Bone marrow (tissue), 2 donors: Measurements from ENCODE around the gene B4GALT4.
"Not testable (repeated sequence)": the region's sequence is repeated elsewhere in the genome, so short reads cannot be mapped to it uniquely, and the experiment has no call there.

Experiments used
- DNase-seq, 2 donors: peaks; one replicate each; lab custom pipeline; 2025; lab: John Stamatoyannopoulos, UW

B4GALT4 gene

DNA sequence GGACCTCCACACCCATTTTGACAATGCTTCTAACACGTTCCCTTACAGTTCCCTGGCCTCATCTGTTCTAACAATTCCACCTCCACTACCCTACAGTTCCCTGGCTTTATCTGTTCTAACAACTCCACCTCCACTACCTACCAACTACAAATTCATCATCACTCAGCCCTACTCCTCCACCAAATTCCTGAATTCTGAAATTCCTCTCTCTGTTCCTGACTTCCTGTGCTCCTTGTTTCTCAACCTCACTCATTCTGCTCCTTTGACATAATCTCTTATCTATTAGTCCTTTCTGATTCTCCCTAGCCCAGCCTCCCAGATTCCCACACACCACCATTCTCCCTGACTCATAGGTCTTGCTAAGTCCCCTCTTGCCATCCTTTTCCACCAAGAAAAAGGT lies 44.8 kb downstream of the B4GALT4 start:
- DNase-seq = no peak

DNA sequence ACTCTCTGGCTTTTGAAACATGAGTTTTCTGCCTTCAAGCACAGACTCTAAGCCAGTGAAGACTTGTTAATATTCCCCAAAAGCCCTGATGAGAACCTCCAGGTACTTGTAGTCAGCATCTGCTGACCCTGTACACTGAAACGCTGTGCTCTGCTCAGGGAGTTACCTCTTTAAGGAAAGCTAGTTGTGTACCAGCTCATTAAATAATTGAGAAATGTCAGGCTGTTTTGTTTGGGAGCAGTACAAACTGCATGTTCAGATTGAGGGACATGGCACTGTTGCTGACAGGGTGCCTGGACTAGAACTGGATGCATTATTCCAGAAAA lies 45.6 kb downstream of the B4GALT4 start:
- no peak for DNase-seq

DNA sequence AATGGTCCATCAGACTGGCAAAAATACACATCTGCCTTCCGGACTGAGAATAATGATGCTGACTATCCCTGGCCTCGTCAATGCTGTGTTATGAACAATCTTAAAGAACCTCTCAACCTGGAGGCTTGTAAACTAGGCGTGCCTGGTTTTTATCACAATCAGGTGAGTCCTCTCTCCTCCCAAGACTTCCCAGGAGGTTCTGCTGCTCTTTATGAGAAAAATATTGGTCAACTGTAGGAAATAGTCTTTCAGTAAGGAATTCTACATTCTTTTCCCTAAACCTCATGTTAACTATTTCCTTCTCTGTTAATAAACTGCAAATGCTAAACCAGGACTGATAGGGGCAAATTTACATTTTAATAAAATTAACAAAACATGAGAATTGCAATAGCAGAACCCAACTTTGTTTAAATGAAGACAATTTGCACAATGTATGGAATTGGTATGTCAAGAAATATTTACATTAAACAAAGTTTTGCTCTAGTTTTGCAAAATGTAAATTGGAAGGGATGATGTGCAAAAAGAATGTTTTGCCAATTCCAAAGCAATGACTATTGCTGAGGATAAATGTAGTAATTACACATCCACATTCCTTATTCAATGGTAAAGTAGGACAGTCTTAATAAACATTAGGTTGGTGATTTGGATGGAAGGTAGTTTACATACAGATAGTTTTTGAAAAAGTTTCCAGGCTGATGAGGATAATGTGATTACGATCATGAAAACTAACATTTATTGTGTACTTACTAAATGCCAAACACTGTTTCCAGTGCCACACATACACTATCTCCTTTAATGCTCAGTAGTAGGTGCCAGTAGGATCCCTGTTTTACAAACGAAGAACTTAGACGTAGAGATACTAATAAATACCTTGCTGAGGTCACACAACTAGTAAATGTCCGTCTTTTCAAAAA lies 46.2 kb downstream of the B4GALT4 start:
- DNase-seq = no peak

- no peak for DNase-seq
Measured at GRCh38 chr3:119191800-119192199, 48.9 kb downstream of the B4GALT4 start.

DNA sequence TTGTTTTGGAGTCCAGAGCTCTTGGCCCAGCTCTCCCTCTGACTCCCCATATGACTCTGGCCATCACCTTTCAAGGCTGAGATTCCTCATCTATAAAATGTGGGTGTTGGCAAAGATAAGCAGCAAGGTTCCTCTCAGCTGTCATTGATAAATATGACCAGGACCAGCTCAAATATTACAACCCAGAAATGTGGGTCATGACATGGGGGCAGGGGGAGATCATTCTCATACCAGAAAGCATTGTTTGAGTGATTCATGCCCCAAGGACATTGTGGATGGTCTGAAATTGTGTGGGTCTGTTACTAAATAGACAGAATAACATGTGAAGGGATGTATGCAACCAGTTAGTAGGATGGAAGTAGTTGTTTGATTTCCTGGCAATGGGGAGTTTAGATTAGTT lies 53.4 kb downstream of the B4GALT4 start:
- no peak for DNase-seq

GRCh38 chr3:119184796-119185570 lies 55.7 kb downstream of the B4GALT4 start:
- DNase-seq = no peak

GRCh38 chr3:119184111-119184510 lies 56.6 kb downstream of the B4GALT4 start:
- no peak for DNase-seq

DNA sequence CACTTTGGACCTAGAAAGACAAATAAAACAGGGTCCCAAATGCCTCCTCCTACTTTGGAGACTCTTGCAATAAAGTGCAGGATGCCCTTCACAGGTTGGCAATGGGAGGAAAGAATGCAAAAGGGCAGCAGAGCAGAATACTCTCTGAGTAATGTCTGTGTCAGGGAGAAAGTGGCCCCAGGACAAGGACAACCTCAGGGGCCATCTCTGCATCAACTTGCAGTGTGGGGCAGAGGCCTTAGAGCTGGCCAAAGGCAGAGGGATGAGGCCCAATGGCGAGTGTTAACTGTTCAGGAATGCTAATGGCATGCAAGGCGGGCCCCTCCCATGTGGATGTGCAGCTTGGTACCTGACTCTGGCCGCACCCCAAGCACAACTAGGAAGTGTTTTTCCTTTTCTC lies 58.9 kb downstream of the B4GALT4 start:
- DNase-seq = no peak

DNA sequence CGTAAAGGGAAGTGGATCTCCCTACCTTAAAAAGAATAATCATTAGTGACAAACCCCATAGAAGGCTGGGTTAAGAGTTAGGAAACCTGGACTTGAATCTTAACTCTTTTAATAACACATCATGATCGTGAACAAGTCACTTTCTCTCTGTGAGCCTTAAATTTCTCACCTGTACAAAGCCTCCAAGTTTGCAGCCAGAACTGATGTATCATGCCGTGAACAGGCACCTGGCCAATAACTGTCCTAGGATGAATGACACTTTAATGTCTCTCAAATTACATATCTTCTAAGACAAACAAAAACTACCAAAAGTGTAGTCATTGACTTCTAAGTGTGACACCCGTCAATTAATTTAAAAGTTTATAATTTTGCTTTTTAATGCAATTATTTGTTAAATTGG lies 63.4 kb downstream of the B4GALT4 start:
- no peak for DNase-seq

DNA sequence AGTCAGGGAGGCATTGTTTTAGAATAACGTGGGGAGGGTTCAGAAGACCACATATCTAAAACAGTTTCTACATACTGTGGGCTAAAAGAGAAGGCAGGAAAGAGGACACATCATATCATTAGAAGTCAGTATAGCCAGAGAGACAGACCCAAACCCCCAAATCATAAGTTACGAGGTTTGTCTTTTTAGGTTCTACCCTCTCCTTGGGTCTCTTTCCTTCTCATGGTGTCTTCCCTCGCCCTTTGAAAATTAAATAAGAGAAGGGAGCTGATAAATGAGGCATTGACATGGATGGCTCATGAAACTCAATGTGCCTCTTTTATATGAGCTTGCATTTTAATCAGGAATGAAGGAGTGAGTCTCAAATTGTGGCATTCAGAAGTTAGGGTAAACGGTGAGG lies 63.9 kb downstream of the B4GALT4 start:
- no peak for DNase-seq

DNA sequence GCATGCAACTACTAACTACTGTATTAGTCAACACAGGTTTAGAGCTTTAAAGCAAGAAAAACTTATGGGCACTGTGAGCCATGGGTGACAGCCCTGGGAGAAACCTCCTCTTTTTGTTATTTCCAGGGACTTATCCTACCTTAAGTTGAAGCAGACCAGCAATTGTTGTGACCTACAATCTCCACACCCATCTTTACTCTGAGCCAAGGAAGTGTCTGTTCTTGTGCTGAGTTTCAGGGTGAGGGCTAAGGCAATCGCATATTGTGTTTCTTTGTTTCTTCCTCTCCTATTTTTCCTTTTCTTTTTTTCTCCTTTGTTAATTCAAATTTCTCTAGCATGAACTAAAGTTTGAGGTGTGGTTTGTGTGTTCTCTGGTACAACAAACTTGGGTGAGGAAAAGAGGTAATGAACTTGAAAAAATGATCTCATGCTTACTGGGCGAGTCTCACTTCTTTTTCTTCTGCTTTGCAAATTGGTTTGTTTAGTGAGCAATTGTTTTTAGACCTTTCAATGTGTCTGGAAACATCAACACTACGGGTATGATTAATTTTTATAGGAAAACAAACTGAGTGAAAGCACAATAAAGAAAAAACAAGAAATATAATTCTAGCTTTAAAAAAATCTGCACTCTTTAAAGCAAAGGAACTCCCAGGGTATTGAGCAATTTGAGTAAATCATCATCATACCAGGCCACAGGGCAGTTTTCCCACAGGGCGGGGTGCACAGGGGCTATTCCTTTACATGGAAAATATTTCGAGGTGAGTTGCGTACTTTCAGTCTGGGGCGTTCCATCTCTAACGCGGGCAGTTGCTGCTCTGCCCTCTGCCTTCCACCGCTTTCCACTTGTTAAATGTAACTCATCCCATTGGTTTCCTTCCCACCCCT lies 64.6 kb downstream of the B4GALT4 start:
- DNase-seq = no peak

DNA sequence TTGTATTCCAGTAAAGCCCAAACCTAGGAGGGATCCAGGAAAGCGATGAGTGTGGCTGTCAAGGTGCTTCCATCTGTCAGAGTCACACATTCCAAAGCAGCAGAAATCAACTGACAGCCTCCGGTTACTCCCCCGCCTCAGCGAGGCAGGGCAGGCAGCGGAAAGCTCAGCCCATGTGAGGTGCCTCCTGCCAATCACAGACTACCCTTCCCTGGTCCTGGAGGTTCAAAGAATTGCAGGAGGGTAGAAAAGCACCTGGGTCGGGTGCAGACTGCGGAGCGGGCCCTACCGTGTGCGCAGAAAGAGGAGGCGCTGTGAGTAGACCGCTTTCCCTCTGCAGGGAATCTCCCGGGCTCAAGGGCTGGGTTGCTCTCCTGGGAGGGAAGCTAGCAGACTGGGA lies 67.4 kb downstream of the B4GALT4 start, which contains the start of gene UPK1B:
Gene UPK1B, plus strand, starts transcription at position 274 of the 400 bp plus-strand sequence. CDS start 13,144 bp downstream, outside the sequence.
- no peak for DNase-seq

DNA sequence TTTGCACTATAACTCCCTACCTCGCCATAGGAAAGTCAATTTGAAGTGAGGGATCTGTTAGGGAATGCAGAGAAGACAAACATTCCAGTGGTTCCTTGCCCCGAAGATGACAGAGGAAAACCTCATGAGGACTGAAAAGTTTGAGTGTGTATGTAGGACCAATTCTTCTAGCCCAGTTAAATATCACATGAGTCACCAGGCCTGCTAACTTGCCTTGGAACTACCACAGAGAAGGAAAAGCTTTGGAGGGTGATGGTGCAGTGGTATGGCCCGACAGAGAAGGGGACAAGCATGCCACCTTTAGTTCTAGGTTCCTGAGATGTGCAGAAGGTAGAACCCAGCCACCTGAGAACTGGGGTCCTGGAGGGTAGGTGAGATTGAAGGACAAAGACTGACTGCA lies 69.9 kb downstream of the B4GALT4 start:
- no peak for DNase-seq

GRCh38 chr3:119164745-119165144 lies 75.9 kb downstream of the B4GALT4 start:
- DNase-seq = not testable (repeated sequence)
